Immature natural killer cell (primary cell): Measurements from ENCODE around the gene ECHS1. TPM values are rescaled to one million over a fixed set of nuclear protein-coding genes. Genes with fewer than 3 reads are reported as not detected.
A peak's percentile ranks its signal among the peaks of the same experiment; 100 is the strongest.
"Not testable (repeated sequence)": the region's sequence is repeated elsewhere in the genome, so short reads cannot be mapped to it uniquely, and the experiment has no call there.

Experiments used
- DNase-seq, 3 donors: peaks; one replicate each; pipeline ENCODE4 v3.0.0; 2022; ENCODE audit warnings: mixed read lengths in 1 of 3
- H3K27ac Mint-ChIP-seq, 6 donors: one replicate each; pipeline ENCODE4 v1.8.0; 2020; ENCODE audit warnings: mixed read lengths in 6 of 6, mild to moderate bottlenecking in 5 of 6, inconsistent platforms in 4 of 6, moderate library complexity in 3 of 6
- H3K27me3 Mint-ChIP-seq, 3 donors: one replicate each; pipeline ENCODE4 v1.8.0; 2020 to 2021; ENCODE audit warnings: low read depth in 3 of 3, mild to moderate bottlenecking in 3 of 3, mixed read lengths in 3 of 3, moderate library complexity in 3 of 3, inconsistent platforms in 1 of 3
- H3K36me3 Mint-ChIP-seq, 3 donors: one replicate each; pipeline ENCODE4 v1.8.0; 2020; ENCODE audit warnings: mixed read lengths in 3 of 3, inconsistent platforms in 2 of 3, mild to moderate bottlenecking in 2 of 3
- H3K4me1 Mint-ChIP-seq, 2 donors: one replicate each; pipeline ENCODE4 v1.8.0; 2020; ENCODE audit warnings: inconsistent platforms in 2 of 2, mild to moderate bottlenecking in 2 of 2, mixed read lengths in 2 of 2, moderate library complexity in 1 of 2
- H3K4me3 Mint-ChIP-seq, 5 donors: one replicate each; pipeline ENCODE4 v1.8.0; 2020; ENCODE audit warnings: mild to moderate bottlenecking in 5 of 5, mixed read lengths in 5 of 5, inconsistent platforms in 3 of 5, moderate library complexity in 3 of 5
- H3K9me3 Mint-ChIP-seq, 6 donors: one replicate each; pipeline ENCODE4 v1.8.0; 2020; ENCODE audit warnings: mild to moderate bottlenecking in 6 of 6, mixed read lengths in 6 of 6, inconsistent platforms in 4 of 6, moderate library complexity in 3 of 6
- polyA plus RNA-seq, 3 donors: library from polyadenylated mRNA; unstranded; fragments of 300-500 nt; fragmentation: Illumina TruSeq; gene quantifications; one replicate each; pipeline ENCODE4 v1.2.3, GENCODE V29; 2021

The ECHS1 gene
- 100 to 1,000 TPM in 2 of 3 donors, 10 to 100 TPM in 1; 91.2 to 134 (median 118) TPM for polyA plus RNA-seq

GRCh38 chr10:133373174-133374090, at the start of gene ECHS1:
Gene ECHS1, minus strand, starts transcription at chr10:133373354. Its CDS starts 21 bp downstream, at chr10:133373333.
- Mint-ChIP-seq H3K4me3 (peak within 1 kb of the TSS; percentile 78 to 89 (median 86)), H3K36me3 (peaks cover 4 to 5% (median 4%) of the 10 kb centered on the region in 3 donors), H3K27me3 (peaks cover 0 to 3% (median 0%) of the 10 kb centered on the region in 3 donors), H3K27ac (peak within 1 kb of the TSS; percentile 6 to 87 (median 81)), H3K4me1 (peaks cover 7 to 14% of the 10 kb centered on the region in 2 donors), H3K9me3 (no peaks in the 10 kb centered on the region)
- DNase-seq: peak; percentile 93 to 94 (median 93)

GRCh38 chr10:133422223-133422806, 49.2 kb upstream of the ECHS1 start:
- H3K36me3 Mint-ChIP-seq: peaks cover 0 to 3% (median 0%) of the 10 kb centered on the region in 3 donors
- peak overlapping the region in 2 of 5 donors; percentile 15 to 39 for H3K4me3 Mint-ChIP-seq
- peaks cover 0 to 3% of the 10 kb centered on the region in 2 donors for H3K4me1 Mint-ChIP-seq
- H3K9me3 Mint-ChIP-seq: peaks cover 0 to 2% (median 0%) of the 10 kb centered on the region in 6 donors
- H3K27ac Mint-ChIP-seq: no peak overlapping the region
- no peak for DNase-seq
- no peaks in the 10 kb centered on the region for H3K27me3 Mint-ChIP-seq

GRCh38 chr10:133421336-133422222, 48.4 kb upstream of the ECHS1 start:
- H3K4me3 Mint-ChIP-seq: peak overlapping the region in 1 of 5 donors; percentile 48
- H3K36me3 Mint-ChIP-seq: peaks cover 0 to 3% (median 0%) of the 10 kb centered on the region in 3 donors
- H3K4me1 Mint-ChIP-seq: peaks cover 0 to 3% of the 10 kb centered on the region in 2 donors
- H3K27me3 Mint-ChIP-seq: no peaks in the 10 kb centered on the region
- H3K27ac Mint-ChIP-seq: no peak overlapping the region
- H3K9me3 Mint-ChIP-seq: peaks cover 0 to 2% (median 0%) of the 10 kb centered on the region in 6 donors
- no peak for DNase-seq

GRCh38 chr10:133420579-133420978, 47.4 kb upstream of the ECHS1 start:
- DNase-seq: no peak
- Mint-ChIP-seq H3K27me3 (no peaks in the 10 kb centered on the region), H3K27ac (no peak overlapping the region), H3K4me3 (no peak overlapping the region), H3K9me3 (peaks cover 0 to 2% (median 0%) of the 10 kb centered on the region in 6 donors), H3K4me1 (peaks cover 5 to 7% of the 10 kb centered on the region in 2 donors), H3K36me3 (peaks cover 1 to 10% (median 6%) of the 10 kb centered on the region in 3 donors)

GRCh38 chr10:133420028-133420427, 46.9 kb upstream of the ECHS1 start:
- DNase-seq: no peak
- H3K4me1 Mint-ChIP-seq: peaks cover 5 to 11% of the 10 kb centered on the region in 2 donors
- peaks cover 7 to 16% (median 12%) of the 10 kb centered on the region in 3 donors for H3K36me3 Mint-ChIP-seq
- peaks cover 0 to 2% (median 0%) of the 10 kb centered on the region in 6 donors for H3K9me3 Mint-ChIP-seq
- no peak overlapping the region for H3K27ac Mint-ChIP-seq
- no peaks in the 10 kb centered on the region for H3K27me3 Mint-ChIP-seq
- H3K4me3 Mint-ChIP-seq: no peak overlapping the region

- no peak for DNase-seq
- Mint-ChIP-seq H3K4me3 (no peak overlapping the region), H3K9me3 (peaks cover 0 to 2% (median 0%) of the 10 kb centered on the region in 6 donors), H3K4me1 (peaks cover 5 to 11% of the 10 kb centered on the region in 2 donors), H3K36me3 (peaks cover 7 to 18% (median 12%) of the 10 kb centered on the region in 3 donors), H3K27ac (no peak overlapping the region), H3K27me3 (peaks cover 0 to 1% (median 0%) of the 10 kb centered on the region in 3 donors)
Observed at GRCh38 chr10:133419211-133419950, 46.2 kb upstream of the ECHS1 start.

GRCh38 chr10:133418289-133418993, 45.3 kb upstream of the ECHS1 start:
- peaks cover 0 to 3% (median under 1%) of the 10 kb centered on the region in 6 donors for H3K9me3 Mint-ChIP-seq
- H3K27ac Mint-ChIP-seq: no peak overlapping the region
- H3K4me1 Mint-ChIP-seq: peaks cover 3 to 11% of the 10 kb centered on the region in 2 donors

GRCh38 chr10:133415752-133416151, 42.6 kb upstream of the ECHS1 start:
- H3K27me3 Mint-ChIP-seq: peaks cover 0 to 1% (median 0%) of the 10 kb centered on the region in 3 donors
- H3K4me1 Mint-ChIP-seq: peaks cover 6 to 28% of the 10 kb centered on the region in 2 donors
- peaks cover 5 to 26% (median 16%) of the 10 kb centered on the region in 6 donors for H3K9me3 Mint-ChIP-seq
- peak overlapping the region in 1 of 6 donors; percentile 67 for H3K27ac Mint-ChIP-seq
- peaks cover 34 to 47% (median 40%) of the 10 kb centered on the region in 3 donors for H3K36me3 Mint-ChIP-seq
- no peak for DNase-seq
- H3K4me3 Mint-ChIP-seq: no peak overlapping the region

More at GRCh38 chr10:133418289-133418993, 45.3 kb upstream of the ECHS1 start:
- no peak for DNase-seq
- Mint-ChIP-seq H3K4me3 (no peak overlapping the region), H3K36me3 (peaks cover 10 to 22% (median 15%) of the 10 kb centered on the region in 3 donors), H3K27me3 (peaks cover 0 to 1% (median 0%) of the 10 kb centered on the region in 3 donors)

- not testable (repeated sequence) for H3K4me3 Mint-ChIP-seq, DNase-seq, H3K27me3 Mint-ChIP-seq, H3K27ac Mint-ChIP-seq
- Mint-ChIP-seq H3K9me3 (peaks cover 5 to 26% (median 18%) of the 10 kb centered on the region in 6 donors), H3K4me1 (peaks cover 6 to 33% of the 10 kb centered on the region in 2 donors), H3K36me3 (peaks cover 46 to 59% (median 51%) of the 10 kb centered on the region in 3 donors)
Observed at GRCh38 chr10:133414401-133414800, 41.2 kb upstream of the ECHS1 start.

- H3K4me3 Mint-ChIP-seq: no peak overlapping the region
Observed at GRCh38 chr10:133412381-133412711, 39.2 kb upstream of the ECHS1 start.

GRCh38 chr10:133411523-133412380, 38.6 kb upstream of the ECHS1 start:
- peak overlapping the region in 2 of 6 donors; percentile 16 to 81 for H3K27ac Mint-ChIP-seq
- peaks cover 0 to 1% (median 0%) of the 10 kb centered on the region in 3 donors for H3K27me3 Mint-ChIP-seq
- no peak for DNase-seq
- peaks cover 13 to 51% of the 10 kb centered on the region in 2 donors for H3K4me1 Mint-ChIP-seq
- H3K4me3 Mint-ChIP-seq: no peak overlapping the region
- peaks cover 53 to 77% (median 68%) of the 10 kb centered on the region in 3 donors for H3K36me3 Mint-ChIP-seq
- peaks cover 5 to 26% (median 18%) of the 10 kb centered on the region in 6 donors for H3K9me3 Mint-ChIP-seq

More at GRCh38 chr10:133412381-133412711, 39.2 kb upstream of the ECHS1 start:
- Mint-ChIP-seq H3K9me3 (peaks cover 5 to 26% (median 18%) of the 10 kb centered on the region in 6 donors), H3K36me3 (peaks cover 53 to 73% (median 68%) of the 10 kb centered on the region in 3 donors), H3K27me3 (peaks cover 0 to 1% (median 0%) of the 10 kb centered on the region in 3 donors), H3K4me1 (peaks cover 13 to 51% of the 10 kb centered on the region in 2 donors), H3K27ac (no peak overlapping the region)
- no peak for DNase-seq
